ENCODE results near the gene KDELR1.

The KDELR1 gene

GRCh38 chr19:48368936-48369335 lies 22.4 kb downstream of the KDELR1 start:
- TF ChIP-seq GATA3 (IDR thresholded peaks at IDR 0.05; ENCODE audit: low read depth, low read length) (no peak), GATA2 (IDR thresholded peaks at IDR 0.05; ENCODE audit: low read depth, low read length) (no peak)

DNA sequence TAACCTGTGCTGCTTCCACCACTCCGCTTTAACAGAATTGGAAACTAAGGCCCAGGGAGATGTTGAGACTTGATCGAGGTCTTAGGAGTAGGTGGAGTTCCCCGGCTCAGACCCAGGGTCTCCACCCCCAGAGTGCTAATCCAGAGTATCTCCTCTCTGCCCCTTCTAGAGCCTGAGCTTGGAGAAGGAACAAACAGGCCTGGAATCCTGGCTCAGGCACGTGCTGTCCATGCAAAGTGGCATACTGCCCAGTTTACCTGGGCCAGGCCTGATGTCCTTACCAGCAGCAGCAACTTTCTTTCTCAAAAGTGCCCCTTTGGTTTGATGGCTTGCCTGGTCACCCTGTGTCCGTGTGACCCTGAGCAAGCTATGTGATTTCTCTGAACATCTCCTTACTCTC lies 23.5 kb downstream of the KDELR1 start:
- no peak for TF ChIP-seq GATA3 (IDR thresholded peaks at IDR 0.05; ENCODE audit: low read depth, low read length)
- no peak for TF ChIP-seq GATA2 (IDR thresholded peaks at IDR 0.05; ENCODE audit: low read depth, low read length)

DNA sequence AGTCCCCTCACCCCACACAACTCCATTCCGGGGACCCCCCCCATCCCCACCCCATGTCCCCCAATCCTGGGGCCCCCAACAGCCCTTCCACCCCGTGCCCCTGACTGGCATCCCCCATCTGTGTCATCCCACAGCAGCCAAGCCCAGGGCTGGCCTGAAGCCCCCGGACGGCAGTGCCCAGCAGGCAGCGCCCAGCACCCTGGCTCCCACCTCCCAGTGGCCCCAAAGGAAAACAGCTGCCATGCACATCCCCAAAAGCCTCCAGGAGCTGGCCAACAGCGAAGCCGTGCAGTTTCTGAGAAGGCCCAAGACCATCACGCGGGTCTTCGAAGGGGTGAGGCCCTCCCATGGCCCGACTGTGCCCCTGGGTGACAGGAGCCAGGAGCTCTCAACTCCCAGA lies 25.7 kb downstream of the KDELR1 start:
- TF ChIP-seq GATA3 (IDR thresholded peaks at IDR 0.05; ENCODE audit: low read depth, low read length) (no peak), GATA2 (IDR thresholded peaks at IDR 0.05; ENCODE audit: low read depth, low read length) (no peak)

DNA sequence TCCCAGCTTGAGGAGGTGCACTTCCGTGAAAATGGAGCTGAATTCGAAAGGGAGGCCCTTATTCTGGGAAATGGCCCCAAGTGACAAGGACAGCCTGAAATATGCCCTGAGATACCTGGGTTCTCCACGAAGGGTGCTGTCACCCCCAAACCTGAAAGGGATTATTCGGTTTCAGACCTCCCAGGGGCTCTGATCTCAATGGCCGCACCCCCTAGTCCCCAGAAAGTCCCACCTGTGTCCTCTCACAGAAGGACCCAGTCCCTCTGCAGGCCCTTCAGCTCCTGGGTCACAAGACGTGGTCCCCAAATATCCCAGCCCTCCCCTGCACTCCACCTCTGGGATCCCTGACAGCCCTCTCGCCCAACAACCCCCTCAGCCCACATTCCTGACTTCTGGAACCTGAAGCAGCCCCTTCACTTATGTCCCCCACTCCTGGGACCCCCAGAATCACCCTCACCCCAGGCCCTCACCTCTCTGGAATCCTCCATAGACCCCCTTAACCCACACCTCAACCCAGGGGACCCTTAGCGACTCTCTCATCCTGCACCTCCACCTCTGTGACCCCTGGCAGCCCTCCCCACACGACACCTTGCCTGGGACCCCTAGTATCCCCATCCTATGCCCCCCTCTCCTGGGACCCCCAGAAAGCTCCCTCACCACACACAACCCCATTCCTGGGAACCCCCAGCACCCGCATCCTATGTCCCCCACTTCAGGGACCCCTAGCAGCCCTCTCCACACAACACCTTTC lies 26.6 kb downstream of the KDELR1 start:
- TF ChIP-seq GATA3 (IDR thresholded peaks at IDR 0.05; ENCODE audit: low read depth, low read length), result no peak
- TF ChIP-seq GATA2 (IDR thresholded peaks at IDR 0.05; ENCODE audit: low read depth, low read length), result no peak

DNA sequence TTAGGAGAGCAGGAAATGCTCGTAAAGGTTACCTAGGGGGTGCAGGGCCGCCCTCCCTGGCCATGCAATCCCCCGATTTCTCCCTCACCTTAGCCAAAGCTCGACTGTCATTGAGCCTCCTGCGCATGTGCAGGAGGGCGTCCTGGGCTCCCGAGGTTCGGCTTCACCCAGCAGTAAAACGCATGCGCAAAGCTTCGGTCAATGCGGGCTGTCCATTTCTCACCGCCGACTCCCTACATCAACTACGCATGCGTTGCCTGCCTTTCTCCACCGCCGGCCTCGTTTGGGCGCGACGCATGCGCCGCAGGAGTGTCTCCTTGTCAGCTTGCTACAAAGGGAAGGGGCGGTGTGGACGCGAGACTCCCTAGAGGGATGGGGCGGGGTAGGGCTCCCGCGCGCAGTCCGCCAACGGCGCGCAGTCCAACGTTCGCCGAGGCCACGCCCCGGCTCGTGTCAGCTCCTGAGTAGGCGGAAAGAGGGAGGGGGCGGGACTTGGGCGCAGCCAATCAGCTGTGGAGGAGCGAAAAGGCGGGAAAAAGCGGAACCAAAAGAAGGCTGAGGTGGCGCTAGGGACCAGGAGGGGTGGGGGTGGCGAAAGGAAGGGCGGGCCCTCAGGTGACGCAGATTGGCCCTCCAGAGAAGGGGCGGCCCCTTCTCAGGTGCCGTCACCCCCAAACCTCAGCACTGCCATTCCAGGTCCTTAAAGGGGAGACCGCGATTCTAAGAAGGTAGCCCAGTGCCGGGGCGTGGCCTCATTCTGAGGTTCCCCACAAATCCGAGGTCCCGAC lies 27.3 kb downstream of the KDELR1 start, which contains the start of the genes SYNGR4 and TMEM143:
Gene SYNGR4, plus strand, starts transcription at position 558 of the 788 bp plus-strand sequence. CDS start 1,476 bp downstream, outside the sequence.
Gene TMEM143, minus strand, starts transcription at position 131 of the 788 bp plus-strand sequence. Its CDS starts 20 bp downstream, at position 111.
- TF ChIP-seq GATA3 (IDR thresholded peaks at IDR 0.05; ENCODE audit: low read depth, low read length) (no peak), GATA2 (IDR thresholded peaks at IDR 0.05; ENCODE audit: low read depth, low read length) (no peak)

- TF ChIP-seq GATA3 (IDR thresholded peaks at IDR 0.05; ENCODE audit: low read depth, low read length) (no peak), GATA2 (IDR thresholded peaks at IDR 0.05; ENCODE audit: low read depth, low read length) (no peak)
These were observed 27.9 kb downstream of the KDELR1 start for GRCh38 chr19:48363500-48363809.

GRCh38 chr19:48362716-48363499 lies 28.4 kb downstream of the KDELR1 start:
- no peak for TF ChIP-seq GATA3 (IDR thresholded peaks at IDR 0.05; ENCODE audit: low read depth, low read length)
- no peak for TF ChIP-seq GATA2 (IDR thresholded peaks at IDR 0.05; ENCODE audit: low read depth, low read length)

- no peak for TF ChIP-seq GATA3 (IDR thresholded peaks at IDR 0.05; ENCODE audit: low read depth, low read length)
These were observed 29.4 kb downstream of the KDELR1 start for GRCh38 chr19:48361912-48362311.

- TF ChIP-seq GATA3 (IDR thresholded peaks at IDR 0.05; ENCODE audit: low read depth, low read length) (no peak), GATA2 (IDR thresholded peaks at IDR 0.05; ENCODE audit: low read depth, low read length) (no peak)
These were observed 32.2 kb downstream of the KDELR1 start for GRCh38 chr19:48359123-48359522.

DNA sequence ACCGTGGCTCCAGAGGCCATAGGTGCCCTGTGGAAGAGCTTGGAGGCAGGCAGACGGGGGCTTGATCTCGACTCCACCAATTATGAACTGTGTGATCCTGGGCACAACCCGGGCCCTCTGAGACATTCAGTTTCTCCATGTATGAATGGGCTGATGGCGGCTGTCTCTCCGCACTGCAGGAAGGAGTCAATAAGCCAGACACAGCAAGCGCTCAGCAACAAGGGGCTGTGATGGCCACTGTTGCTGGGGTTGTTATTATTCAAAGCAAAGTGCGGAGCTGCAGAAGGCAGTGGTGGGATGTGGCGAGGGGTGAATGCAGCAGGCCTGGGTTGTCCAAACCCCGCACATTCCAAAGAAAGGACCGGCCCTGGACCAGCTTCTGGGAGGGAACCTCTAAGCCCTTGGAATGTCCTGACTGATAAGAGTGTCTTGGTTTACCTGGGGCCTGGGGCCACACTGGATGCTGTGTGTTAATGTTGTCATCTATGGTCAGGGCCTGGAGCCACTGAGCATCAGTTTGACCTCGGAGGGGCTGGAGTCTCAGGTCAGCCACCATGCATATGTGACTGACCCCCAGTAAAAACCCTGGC lies 35.9 kb downstream of the KDELR1 start:
- TF ChIP-seq GATA3 (IDR thresholded peaks at IDR 0.05; ENCODE audit: low read depth, low read length), result no peak
- TF ChIP-seq GATA2 (IDR thresholded peaks at IDR 0.05; ENCODE audit: low read depth, low read length), result no peak

DNA sequence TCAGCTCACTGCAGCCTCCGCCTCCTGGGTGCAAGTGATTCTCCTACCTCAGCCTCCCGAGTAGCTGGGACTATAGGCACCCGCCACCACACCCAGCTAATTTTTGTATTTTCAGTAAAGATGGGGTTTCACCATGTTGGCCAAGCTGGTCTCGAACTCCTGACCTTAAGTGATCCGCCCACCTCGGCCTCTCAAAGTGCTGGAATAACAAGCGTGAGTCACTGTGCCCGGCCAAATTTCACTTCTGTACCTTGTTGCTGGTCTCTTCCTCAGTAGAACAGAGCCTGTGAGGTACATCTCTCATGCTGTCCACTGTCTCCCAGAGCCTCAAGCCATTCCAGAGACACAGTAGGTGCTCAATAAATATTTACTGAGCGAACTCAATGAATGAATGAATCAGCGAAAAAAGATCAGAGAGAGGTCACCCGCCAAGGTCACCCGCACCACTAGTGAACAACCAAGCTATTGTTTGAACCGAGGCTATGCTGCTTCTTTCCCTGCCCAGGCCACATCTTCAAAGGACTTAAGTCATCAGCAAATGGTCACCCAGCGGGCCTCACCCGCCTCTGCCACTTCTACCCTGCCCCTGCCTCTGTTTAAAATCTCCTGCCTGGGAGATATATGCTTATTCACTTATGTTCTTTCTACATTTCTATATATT lies 36.9 kb downstream of the KDELR1 start:
- TF ChIP-seq GATA3 (IDR thresholded peaks at IDR 0.05; ENCODE audit: low read depth, low read length) (no peak), GATA2 (IDR thresholded peaks at IDR 0.05; ENCODE audit: low read depth, low read length) (no peak)

GRCh38 chr19:48353677-48354076 lies 37.7 kb downstream of the KDELR1 start:
- TF ChIP-seq GATA2 (IDR thresholded peaks at IDR 0.05; ENCODE audit: low read depth, low read length), result no peak

DNA sequence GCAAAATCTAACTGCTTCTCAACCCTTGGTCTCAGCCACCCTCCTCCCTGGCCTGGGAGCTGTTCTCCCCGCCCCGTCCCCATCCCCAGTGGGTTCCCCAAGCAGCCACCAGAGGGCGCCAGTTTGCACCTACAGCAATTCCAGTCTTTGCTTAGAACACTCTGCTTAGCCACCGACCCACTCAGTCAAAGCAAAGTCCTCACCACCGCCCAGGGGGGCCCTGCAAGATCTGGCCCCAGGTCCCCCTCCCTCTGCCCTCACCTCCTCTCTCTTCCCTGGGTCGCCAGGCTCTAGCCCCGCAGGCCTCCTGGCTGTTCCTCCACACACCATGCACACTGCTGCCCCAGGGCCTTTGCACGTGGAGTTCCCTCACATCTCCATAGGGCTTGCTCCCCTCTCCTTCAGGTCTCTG lies 40.0 kb downstream of the KDELR1 start:
- no peak for TF ChIP-seq GATA2 (IDR thresholded peaks at IDR 0.05; ENCODE audit: low read depth, low read length)
- no peak for TF ChIP-seq GATA3 (IDR thresholded peaks at IDR 0.05; ENCODE audit: low read depth, low read length)

Data from SH-SY5Y (cell line).